Activated T-cell treated with anti-CD3 and anti-CD28 coated beads, Interleukin-2, amount 50 U/mL, for 4 hours (primary cell): ENCODE measurements around the gene MAP4. TPM values are rescaled to one million over a fixed set of nuclear protein-coding genes. Genes with fewer than 3 reads are reported as not detected.

Experiments used
- ATAC-seq, 2 donors: fragments of 200-7000 bp; cut with Tn5 transposase; one replicate each; pipeline ENCODE4 v1.10.0; 2021
- DNase-seq: peaks from one replicate; pipeline ENCODE4 v3.0.0-alpha.2; 2020
- H3K27me3 Mint-ChIP-seq: one replicate; pipeline ENCODE4 v1.8.0; 2021; ENCODE audit warnings: low read depth, mixed read lengths
- H3K36me3 Mint-ChIP-seq: one replicate; pipeline ENCODE4 v1.8.0; 2022; ENCODE audit warnings: mixed read lengths; ENCODE audit not compliant: insufficient read depth
- H3K4me1 Mint-ChIP-seq: one replicate; pipeline ENCODE4 v1.8.0; 2021; ENCODE audit warnings: low read depth, mixed read lengths
- H3K4me3 Mint-ChIP-seq: one replicate; pipeline ENCODE4 v1.8.0; 2021; ENCODE audit warnings: mild to moderate bottlenecking, moderate library complexity, mixed read lengths
- H3K9me3 Mint-ChIP-seq: one replicate; pipeline ENCODE4 v1.8.0; 2021; ENCODE audit warnings: mixed read lengths
- total RNA-seq, 3 donors: library from RNA; stranded (reverse); gene quantifications; one replicate each; pipeline ENCODE4 v1.2.1, GENCODE V29; 2021

The MAP4 gene
- total RNA-seq, 3 donors from 2014 or later: 78.6 to 100 (median 90.3) TPM

DNA sequence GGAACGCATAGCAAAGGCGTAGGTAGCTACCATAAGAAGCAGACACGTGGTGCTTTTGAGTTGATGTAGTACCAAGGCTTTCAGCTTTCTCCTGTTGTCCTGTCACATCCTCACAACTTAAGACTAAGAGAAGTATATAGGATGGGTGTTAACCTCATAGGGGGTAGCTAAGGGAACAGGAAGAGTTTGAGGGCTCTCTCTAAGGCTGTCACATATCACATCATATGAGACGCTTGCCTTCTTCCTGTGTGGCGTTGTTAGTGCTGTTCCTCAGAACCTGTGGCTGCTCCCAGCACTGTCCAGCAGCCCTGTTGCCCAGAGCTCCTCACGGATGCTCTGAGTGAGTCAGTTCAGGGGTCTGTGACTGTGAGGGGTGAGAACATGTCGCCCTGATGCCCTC lies 198.6 kb downstream of the MAP4 start:
- Mint-ChIP-seq H3K9me3 (no peaks in the 10 kb centered on the region), H3K4me1 (no peaks in the 10 kb centered on the region), H3K27me3 (no peaks in the 10 kb centered on the region), H3K4me3 (no peak overlapping the region), H3K36me3 (peaks cover 19% of the 10 kb centered on the region)
- DNase-seq (no peak), ATAC-seq (no peak)

DNA sequence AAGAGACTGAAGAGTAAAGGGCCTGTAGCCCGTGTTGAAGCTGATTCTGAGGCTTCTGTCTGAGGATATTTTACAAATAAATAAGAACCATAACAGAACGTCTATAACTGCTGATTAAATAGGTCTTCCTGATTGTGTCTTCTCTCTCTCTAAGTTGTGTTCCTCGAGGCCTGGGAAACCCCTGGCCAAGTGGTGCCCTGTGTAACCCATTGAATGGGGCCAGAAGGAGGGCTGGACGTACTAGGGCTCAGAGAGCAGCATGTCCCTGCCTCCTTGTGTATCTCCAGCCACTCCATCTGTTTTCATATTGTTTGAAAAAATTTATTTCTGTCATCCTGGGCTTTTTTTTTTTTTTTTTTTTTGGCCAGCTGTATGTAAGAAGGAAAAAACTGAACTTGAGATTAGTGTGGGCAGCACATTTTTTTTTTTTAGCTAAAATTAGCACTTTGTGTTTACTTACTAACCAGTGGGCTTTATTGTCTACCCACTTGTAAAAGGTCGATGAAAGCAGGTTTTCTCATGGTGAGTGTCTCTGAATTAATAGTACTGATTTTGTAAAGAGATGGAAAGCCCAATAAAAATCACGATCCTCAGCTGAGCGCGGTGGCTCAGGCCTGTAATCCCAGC lies 202.6 kb downstream of the MAP4 start:
- H3K4me1 Mint-ChIP-seq: no peaks in the 10 kb centered on the region
- H3K36me3 Mint-ChIP-seq: peaks cover 17% of the 10 kb centered on the region
- H3K4me3 Mint-ChIP-seq: no peak overlapping the region
- ATAC-seq: no peak
- no peaks in the 10 kb centered on the region for H3K9me3 Mint-ChIP-seq
- no peak for DNase-seq
- H3K27me3 Mint-ChIP-seq: no peaks in the 10 kb centered on the region

GRCh38 chr3:47804577-47804976 lies 211.6 kb downstream of the MAP4 start:
- DNase-seq: no peak
- ATAC-seq: no peak
- H3K36me3 Mint-ChIP-seq: no peaks in the 10 kb centered on the region
- no peaks in the 10 kb centered on the region for H3K27me3 Mint-ChIP-seq
- no peaks in the 10 kb centered on the region for H3K9me3 Mint-ChIP-seq
- H3K4me3 Mint-ChIP-seq: peak overlapping the region; percentile 95
- peaks cover 19% of the 10 kb centered on the region for H3K4me1 Mint-ChIP-seq

DNA sequence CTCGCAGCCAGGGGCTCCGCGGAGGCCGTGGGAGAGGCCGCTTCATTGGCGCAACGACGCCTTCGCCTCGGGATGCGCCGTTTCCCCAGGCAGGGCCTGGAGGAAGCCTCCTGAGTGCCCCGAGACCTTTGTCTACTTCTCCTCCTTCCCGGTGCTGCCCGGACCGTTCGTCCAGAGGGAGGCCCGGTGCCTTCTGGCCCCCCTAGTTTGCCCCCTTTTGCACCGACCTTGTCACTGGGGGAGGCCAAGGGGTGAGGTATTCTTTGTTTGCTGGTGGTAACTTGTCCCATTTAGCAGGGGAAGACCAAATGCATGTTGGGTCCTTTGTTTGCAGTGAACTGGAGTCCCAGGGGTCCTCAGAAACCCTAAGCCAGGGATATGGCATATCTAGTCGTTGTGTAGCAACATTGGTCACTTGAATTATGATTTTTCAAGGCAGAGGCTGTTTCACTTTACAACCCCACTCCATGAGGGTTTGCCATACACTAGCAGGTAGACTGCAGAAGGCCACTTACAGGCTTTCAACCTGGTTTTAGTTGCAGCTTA lies 212.7 kb downstream of the MAP4 start:
- Mint-ChIP-seq H3K4me3 (peak overlapping the region; percentile 95), H3K36me3 (no peaks in the 10 kb centered on the region), H3K9me3 (no peaks in the 10 kb centered on the region), H3K27me3 (no peaks in the 10 kb centered on the region), H3K4me1 (peaks cover 19% of the 10 kb centered on the region)
- peak; percentile 28 to 31 for ATAC-seq
- no peak for DNase-seq

DNA sequence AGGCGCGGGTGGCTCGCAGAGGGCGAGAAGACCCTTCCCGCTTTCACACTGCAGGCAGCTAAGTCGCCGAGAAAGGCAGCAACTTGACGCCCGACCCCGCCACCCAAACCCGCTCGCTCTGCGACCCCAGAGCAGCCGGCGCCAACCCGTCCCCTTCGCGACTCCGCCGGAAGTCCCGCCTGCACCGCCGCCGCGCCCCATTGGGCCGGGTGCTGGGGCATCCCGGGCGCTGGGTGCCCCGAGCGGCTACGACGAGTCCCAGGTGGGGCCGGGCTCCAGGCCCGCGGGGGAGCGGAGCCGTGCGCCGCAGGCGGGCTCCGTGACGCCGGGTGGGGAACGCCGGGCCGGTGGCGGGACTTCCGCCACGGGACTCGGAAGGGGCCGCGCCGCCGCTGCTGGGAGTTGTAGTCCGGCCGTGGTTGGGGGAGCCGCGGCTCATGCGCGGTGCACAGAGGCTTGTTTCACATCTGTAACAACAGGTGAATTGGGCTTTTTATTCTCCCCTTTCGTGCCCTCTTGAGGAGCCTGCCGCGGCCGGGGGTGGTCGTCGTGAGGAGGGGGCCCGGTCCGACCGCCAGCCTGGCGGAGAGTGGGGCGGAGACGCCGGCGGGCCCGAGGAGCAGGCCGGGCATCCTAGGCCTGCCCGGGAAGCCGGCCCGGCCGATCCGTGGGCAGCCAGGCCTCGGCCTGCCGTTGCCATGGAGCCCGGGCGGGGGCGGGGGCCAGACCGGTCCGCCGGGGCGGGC lies 213.3 kb downstream of the MAP4 start, which contains the start of gene DHX30:
Gene DHX30 (plus strand): TSS at position 405 of the 746 bp plus-strand sequence. CDS start 7,546 bp downstream, outside the sequence.
- H3K27me3 Mint-ChIP-seq: no peaks in the 10 kb centered on the region
- peak within 1 kb of the TSS; percentile 95 for H3K4me3 Mint-ChIP-seq
- H3K36me3 Mint-ChIP-seq: no peaks in the 10 kb centered on the region
- ATAC-seq (peak; percentile 93 to 94), DNase-seq (peak; percentile 77)
- peaks cover 19% of the 10 kb centered on the region for H3K4me1 Mint-ChIP-seq
- no peaks in the 10 kb centered on the region for H3K9me3 Mint-ChIP-seq

Other genes starting within 250 kb of the MAP4 start
- 100 to 1,000 TPM; 105 to 125 (median 106) TPM for gene SMARCC1, start 234.5 kb downstream of the MAP4 start, total RNA-seq
- gene DHX30, start 213.3 kb downstream of the MAP4 start, total RNA-seq: 100 to 1,000 TPM; 166 to 178 (median 167) TPM
- gene CDC25A, start 172.0 kb upstream of the MAP4 start, total RNA-seq: 10 to 100 TPM; 31.5 to 52.5 (median 40.1) TPM
- not detected for gene CAMP, start 207.1 kb upstream of the MAP4 start, total RNA-seq
- gene ZNF589, start 224.7 kb upstream of the MAP4 start, total RNA-seq: 10 to 100 TPM; 21.4 to 22.5 (median 21.5) TPM